A673 (cell line): Measurements from ENCODE around the gene PATJ.

ENCODE experiments used
- EZH2 ChIP-seq: fragments of 200-600 bp; sonication (generic); IDR thresholded peaks from 2 replicates; pipeline ENCODE4 v1.6.1; 2017; ENCODE audit warnings: borderline replicate concordance, low read depth, mild to moderate bottlenecking, mixed read lengths, antibody characterized with exemption, low read length; ENCODE audit not compliant: poor library complexity, severe bottlenecking
- TF ChIP-seq, protein P1 (sequence below): fragments of 300-800, 200-600 bp; sonication (generic); conservative IDR thresholded peaks from 2 replicates; pipeline ENCODE4 v1.5.1; 2017; ENCODE audit warnings: low read depth, mild to moderate bottlenecking, antibody characterized with exemption, low read length, moderate library complexity, mixed read lengths

DNA sequence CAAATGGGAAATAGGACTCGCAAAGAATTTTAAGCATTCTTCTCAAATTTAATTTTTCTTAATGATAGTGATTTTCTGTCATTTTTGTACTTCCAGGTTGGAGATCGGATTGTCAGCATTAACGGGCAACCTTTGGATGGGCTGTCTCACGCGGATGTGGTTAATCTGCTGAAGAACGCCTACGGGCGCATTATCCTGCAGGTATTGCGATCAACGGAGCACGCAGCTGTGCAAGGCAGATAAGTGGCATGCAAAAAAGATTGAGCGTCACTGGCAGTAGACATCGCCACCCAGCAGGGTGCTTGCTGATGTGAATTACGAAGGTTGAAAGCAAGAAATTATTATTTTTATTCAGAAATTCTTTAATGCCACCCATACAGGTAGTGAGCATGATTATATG is 386.5 kb downstream of the PATJ start:
- TF ChIP-seq, protein P1, sequence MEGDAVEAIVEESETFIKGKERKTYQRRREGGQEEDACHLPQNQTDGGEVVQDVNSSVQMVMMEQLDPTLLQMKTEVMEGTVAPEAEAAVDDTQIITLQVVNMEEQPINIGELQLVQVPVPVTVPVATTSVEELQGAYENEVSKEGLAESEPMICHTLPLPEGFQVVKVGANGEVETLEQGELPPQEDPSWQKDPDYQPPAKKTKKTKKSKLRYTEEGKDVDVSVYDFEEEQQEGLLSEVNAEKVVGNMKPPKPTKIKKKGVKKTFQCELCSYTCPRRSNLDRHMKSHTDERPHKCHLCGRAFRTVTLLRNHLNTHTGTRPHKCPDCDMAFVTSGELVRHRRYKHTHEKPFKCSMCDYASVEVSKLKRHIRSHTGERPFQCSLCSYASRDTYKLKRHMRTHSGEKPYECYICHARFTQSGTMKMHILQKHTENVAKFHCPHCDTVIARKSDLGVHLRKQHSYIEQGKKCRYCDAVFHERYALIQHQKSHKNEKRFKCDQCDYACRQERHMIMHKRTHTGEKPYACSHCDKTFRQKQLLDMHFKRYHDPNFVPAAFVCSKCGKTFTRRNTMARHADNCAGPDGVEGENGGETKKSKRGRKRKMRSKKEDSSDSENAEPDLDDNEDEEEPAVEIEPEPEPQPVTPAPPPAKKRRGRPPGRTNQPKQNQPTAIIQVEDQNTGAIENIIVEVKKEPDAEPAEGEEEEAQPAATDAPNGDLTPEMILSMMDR: no peak
- no peak for TF ChIP-seq EZH2
